Measurements from ENCODE around the gene ZIM2.

The ZIM2 gene

DNA sequence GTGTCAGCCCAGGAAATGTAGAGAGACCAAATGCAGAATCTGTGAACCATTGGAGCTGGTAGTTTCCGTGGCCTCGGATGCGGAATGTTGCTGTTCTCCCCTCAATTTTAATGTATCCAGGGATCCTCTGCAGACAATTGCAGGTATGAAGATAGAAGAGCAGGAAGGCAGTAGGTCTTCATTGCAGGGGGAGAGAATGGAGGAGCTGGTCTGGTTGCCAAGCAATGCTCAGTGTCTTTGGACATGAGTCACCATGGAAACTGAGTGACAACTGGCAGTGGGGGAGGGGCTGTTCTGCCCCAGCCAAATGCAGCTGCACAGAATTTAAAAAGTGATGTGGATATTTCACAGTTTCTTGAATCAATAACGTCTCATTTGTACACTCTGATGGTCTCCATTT lies 112.8 kb downstream of the ZIM2 start:
- TF ChIP-seq, protein P1, sequence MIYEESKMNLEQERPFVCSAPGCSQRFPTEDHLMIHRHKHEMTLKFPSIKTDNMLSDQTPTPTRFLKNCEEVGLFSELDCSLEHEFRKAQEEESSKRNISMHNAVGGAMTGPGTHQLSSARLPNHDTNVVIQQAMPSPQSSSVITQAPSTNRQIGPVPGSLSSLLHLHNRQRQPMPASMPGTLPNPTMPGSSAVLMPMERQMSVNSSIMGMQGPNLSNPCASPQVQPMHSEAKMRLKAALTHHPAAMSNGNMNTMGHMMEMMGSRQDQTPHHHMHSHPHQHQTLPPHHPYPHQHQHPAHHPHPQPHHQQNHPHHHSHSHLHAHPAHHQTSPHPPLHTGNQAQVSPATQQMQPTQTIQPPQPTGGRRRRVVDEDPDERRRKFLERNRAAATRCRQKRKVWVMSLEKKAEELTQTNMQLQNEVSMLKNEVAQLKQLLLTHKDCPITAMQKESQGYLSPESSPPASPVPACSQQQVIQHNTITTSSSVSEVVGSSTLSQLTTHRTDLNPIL (CRISPR knock-in tag; IDR thresholded peaks at IDR 0.05; ENCODE audit: low read depth): no peak
- TF ChIP-seq ZFP3 (CRISPR knock-in tag; IDR thresholded peaks at IDR 0.05): no peak
- TF ChIP-seq BACH2 (CRISPR knock-in tag; IDR thresholded peaks at IDR 0.05; ENCODE audit: borderline replicate concordance): no peak
- no peak for TF ChIP-seq RARB (CRISPR knock-in tag; IDR thresholded peaks at IDR 0.05)
- no peak for TF ChIP-seq ZNF8 (CRISPR knock-in tag; IDR thresholded peaks at IDR 0.05)
- no peak for TF ChIP-seq ZNF565 (CRISPR knock-in tag; conservative IDR thresholded peaks at IDR 0.05; ENCODE audit: low read depth)
- no peak for TF ChIP-seq SNAI2 (CRISPR knock-in tag; IDR thresholded peaks at IDR 0.05)
- no peak for TF ChIP-seq PPARA (CRISPR knock-in tag; IDR thresholded peaks at IDR 0.05; ENCODE audit: borderline replicate concordance)
- ATAC-seq: no peak

DNA sequence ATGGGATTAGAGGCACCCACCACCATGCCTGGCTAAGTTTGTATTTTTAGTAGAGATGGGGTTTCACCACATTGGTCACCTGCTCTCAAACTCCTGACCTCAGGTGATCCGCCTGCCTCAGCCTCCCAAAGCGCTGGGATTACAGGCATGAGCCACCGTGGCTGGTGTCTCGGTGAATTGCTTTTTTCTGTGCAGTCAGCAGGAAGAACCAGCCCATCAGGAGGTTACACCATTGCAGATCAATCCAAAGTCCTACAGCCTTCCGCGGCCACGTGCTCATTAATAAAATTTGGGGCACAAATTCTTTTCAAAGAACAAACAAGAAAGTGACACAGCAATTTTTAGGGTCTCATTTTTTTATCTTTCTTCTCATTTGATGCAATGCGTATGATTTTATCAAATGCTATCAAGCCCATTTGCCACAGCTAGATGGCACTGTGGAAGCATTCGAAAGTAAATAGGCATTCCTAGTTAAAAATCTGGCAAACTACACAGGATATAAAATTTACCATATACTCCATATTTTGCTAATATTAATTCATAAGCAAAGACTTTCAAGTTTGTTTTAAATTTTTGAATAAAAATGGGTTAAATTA lies 114.6 kb downstream of the ZIM2 start:
- TF ChIP-seq RARB (CRISPR knock-in tag; IDR thresholded peaks at IDR 0.05) (no peak), ZNF565 (CRISPR knock-in tag; conservative IDR thresholded peaks at IDR 0.05; ENCODE audit: low read depth) (no peak), BACH2 (CRISPR knock-in tag; IDR thresholded peaks at IDR 0.05; ENCODE audit: borderline replicate concordance) (no peak), ZNF8 (CRISPR knock-in tag; IDR thresholded peaks at IDR 0.05) (no peak), CSDC2 (CRISPR knock-in tag; IDR thresholded peaks at IDR 0.05) (no peak), ISL1 (CRISPR knock-in tag; IDR thresholded peaks at IDR 0.05) (no peak), PPARA (CRISPR knock-in tag; IDR thresholded peaks at IDR 0.05; ENCODE audit: borderline replicate concordance) (no peak), ZFP30 (CRISPR knock-in tag; IDR thresholded peaks at IDR 0.05) (no peak), SNAI2 (CRISPR knock-in tag; IDR thresholded peaks at IDR 0.05) (no peak), ESRRG (CRISPR knock-in tag; IDR thresholded peaks at IDR 0.05) (no peak), ZC3H10 (CRISPR knock-in tag; IDR thresholded peaks at IDR 0.05) (no peak), ZFP3 (CRISPR knock-in tag; IDR thresholded peaks at IDR 0.05) (no peak), TOX (CRISPR knock-in tag; IDR thresholded peaks at IDR 0.05; ENCODE audit: borderline replicate concordance) (no peak), TCF4 (CRISPR knock-in tag; IDR thresholded peaks at IDR 0.05; ENCODE audit: borderline replicate concordance) (no peak), GLIS3 (CRISPR knock-in tag; IDR thresholded peaks at IDR 0.05) (no peak)
- TF ChIP-seq, protein P2, sequence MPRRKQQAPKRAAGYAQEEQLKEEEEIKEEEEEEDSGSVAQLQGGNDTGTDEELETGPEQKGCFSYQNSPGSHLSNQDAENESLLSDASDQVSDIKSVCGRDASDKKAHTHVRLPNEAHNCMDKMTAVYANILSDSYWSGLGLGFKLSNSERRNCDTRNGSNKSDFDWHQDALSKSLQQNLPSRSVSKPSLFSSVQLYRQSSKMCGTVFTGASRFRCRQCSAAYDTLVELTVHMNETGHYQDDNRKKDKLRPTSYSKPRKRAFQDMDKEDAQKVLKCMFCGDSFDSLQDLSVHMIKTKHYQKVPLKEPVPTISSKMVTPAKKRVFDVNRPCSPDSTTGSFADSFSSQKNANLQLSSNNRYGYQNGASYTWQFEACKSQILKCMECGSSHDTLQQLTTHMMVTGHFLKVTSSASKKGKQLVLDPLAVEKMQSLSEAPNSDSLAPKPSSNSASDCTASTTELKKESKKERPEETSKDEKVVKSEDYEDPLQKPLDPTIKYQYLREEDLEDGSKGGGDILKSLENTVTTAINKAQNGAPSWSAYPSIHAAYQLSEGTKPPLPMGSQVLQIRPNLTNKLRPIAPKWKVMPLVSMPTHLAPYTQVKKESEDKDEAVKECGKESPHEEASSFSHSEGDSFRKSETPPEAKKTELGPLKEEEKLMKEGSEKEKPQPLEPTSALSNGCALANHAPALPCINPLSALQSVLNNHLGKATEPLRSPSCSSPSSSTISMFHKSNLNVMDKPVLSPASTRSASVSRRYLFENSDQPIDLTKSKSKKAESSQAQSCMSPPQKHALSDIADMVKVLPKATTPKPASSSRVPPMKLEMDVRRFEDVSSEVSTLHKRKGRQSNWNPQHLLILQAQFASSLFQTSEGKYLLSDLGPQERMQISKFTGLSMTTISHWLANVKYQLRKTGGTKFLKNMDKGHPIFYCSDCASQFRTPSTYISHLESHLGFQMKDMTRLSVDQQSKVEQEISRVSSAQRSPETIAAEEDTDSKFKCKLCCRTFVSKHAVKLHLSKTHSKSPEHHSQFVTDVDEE (CRISPR knock-in tag; IDR thresholded peaks at IDR 0.05): no peak
- TF ChIP-seq, protein P3, sequence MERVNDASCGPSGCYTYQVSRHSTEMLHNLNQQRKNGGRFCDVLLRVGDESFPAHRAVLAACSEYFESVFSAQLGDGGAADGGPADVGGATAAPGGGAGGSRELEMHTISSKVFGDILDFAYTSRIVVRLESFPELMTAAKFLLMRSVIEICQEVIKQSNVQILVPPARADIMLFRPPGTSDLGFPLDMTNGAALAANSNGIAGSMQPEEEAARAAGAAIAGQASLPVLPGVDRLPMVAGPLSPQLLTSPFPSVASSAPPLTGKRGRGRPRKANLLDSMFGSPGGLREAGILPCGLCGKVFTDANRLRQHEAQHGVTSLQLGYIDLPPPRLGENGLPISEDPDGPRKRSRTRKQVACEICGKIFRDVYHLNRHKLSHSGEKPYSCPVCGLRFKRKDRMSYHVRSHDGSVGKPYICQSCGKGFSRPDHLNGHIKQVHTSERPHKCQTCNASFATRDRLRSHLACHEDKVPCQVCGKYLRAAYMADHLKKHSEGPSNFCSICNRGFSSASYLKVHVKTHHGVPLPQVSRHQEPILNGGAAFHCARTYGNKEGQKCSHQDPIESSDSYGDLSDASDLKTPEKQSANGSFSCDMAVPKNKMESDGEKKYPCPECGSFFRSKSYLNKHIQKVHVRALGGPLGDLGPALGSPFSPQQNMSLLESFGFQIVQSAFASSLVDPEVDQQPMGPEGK (CRISPR knock-in tag; IDR thresholded peaks at IDR 0.05; ENCODE audit: borderline replicate concordance): no peak
- TF ChIP-seq, protein P4, sequence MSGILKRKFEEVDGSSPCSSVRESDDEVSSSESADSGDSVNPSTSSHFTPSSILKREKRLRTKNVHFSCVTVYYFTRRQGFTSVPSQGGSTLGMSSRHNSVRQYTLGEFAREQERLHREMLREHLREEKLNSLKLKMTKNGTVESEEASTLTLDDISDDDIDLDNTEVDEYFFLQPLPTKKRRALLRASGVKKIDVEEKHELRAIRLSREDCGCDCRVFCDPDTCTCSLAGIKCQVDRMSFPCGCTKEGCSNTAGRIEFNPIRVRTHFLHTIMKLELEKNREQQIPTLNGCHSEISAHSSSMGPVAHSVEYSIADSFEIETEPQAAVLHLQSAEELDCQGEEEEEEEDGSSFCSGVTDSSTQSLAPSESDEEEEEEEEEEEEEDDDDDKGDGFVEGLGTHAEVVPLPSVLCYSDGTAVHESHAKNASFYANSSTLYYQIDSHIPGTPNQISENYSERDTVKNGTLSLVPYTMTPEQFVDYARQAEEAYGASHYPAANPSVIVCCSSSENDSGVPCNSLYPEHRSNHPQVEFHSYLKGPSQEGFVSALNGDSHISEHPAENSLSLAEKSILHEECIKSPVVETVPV (CRISPR knock-in tag; IDR thresholded peaks at IDR 0.05): no peak
- TF ChIP-seq, protein P1 (CRISPR knock-in tag; IDR thresholded peaks at IDR 0.05; ENCODE audit: low read depth): no peak
- TF ChIP-seq, protein P5, sequence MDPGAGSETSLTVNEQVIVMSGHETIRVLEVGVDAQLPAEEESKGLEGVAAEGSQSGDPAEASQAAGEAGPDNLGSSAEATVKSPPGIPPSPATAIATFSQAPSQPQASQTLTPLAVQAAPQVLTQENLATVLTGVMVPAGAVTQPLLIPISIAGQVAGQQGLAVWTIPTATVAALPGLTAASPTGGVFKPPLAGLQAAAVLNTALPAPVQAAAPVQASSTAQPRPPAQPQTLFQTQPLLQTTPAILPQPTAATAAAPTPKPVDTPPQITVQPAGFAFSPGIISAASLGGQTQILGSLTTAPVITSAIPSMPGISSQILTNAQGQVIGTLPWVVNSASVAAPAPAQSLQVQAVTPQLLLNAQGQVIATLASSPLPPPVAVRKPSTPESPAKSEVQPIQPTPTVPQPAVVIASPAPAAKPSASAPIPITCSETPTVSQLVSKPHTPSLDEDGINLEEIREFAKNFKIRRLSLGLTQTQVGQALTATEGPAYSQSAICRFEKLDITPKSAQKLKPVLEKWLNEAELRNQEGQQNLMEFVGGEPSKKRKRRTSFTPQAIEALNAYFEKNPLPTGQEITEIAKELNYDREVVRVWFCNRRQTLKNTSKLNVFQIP (CRISPR knock-in tag; IDR thresholded peaks at IDR 0.05; ENCODE audit: borderline replicate concordance, low read depth): no peak
- ATAC-seq: no peak
